ENCODE results near the gene SLC39A10. TPM values are rescaled to one million over a fixed set of nuclear protein-coding genes. Genes with fewer than 3 reads are reported as not detected.

Gene SLC39A10
- total and polyA plus RNA-seq, 2 donors (not counting 3 experiments of a cell fraction or from before 2014, with no cell fraction given) = 11.4 to 39.9 TPM

DNA sequence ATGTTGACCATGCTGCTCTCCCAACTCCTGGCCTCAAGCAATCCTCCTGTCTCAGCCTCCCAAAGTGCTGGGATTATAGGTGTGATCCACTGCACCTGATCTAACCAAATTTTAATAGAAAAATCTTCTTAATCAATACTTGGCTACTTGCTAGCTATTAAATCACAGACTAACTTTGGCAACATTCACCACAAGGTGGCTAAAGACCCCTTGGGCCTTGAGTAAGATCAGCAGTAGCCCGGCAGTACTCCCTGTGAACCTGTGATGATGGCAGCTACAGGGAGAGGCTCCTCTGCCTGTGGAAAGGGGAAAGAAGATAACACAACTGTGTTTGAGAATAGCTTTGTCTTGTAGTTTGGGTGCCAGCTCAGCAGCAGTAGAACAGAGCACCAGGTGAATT lies 102.9 kb downstream of the SLC39A10 start:
- Histone ChIP-seq H3K4me2 (ENCODE audit: insufficient read depth, low read length) (no peak overlapping the region), H3K4me1 (ENCODE audit: control insufficient read depth, extremely low read depth, insufficient read depth, low read length) (no peaks in the 10 kb centered on the region), H2AFZ (ENCODE audit: low read depth, low read length) (no peak overlapping the region), H3K4me3 (replicated peaks in 1 of 3; ENCODE audit: insufficient read depth in 1 of 3, low read depth in 1 of 3, low read length in 3 of 3) (no peak overlapping the region), H3K27ac (ENCODE audit: insufficient read depth, low read depth, low read length) (no peak overlapping the region), H4K20me1 (replicated peaks; ENCODE audit: control insufficient read depth, extremely low read depth, insufficient read depth, low read length) (no peaks in the 10 kb centered on the region), H3K36me3 (ENCODE audit: control insufficient read depth in 2 of 2, extremely low read depth in 1 of 2, insufficient read depth in 2 of 2, low read length in 2 of 2) (no peaks in the 10 kb centered on the region), H3K9ac (replicated peaks; ENCODE audit: extremely low read depth, insufficient read depth, low read length) (no peak overlapping the region), H3K9me1 (replicated peaks; ENCODE audit: control insufficient read depth, extremely low read depth, insufficient read depth, low read length) (no peaks in the 10 kb centered on the region), H3K79me2 (ENCODE audit: control insufficient read depth, insufficient read depth, low read length) (no peaks in the 10 kb centered on the region), H3K9me3 (replicated peaks; ENCODE audit: control insufficient read depth, insufficient read depth, low read length) (no peaks in the 10 kb centered on the region), H3K27me3 (ENCODE audit: control insufficient read depth in 2 of 2, insufficient read depth in 2 of 2, low read length in 2 of 2) (no peaks in the 10 kb centered on the region)
- intact Hi-C loops (cut with micrococcal nuclease) = no loop called here
- ChIA-PET CTCF (interaction anchor here (1.0 kb wide), 1 partner anchor 179 kb away, joined by 4 read pairs; no protein-coding TSS in a partner anchor), POLR2A (no interaction called here)
- dilution Hi-C loops (cut with MboI; ENCODE audit: extremely low pct_ligation_motif_present, low sequenced_read_pairs) = no loop called here
- DNase-seq (ENCODE audit: low read depth, low spot score) (no peak), FAIRE-seq (no peak)
- TF ChIP-seq CTCF (IDR thresholded peaks at IDR 0.05; ENCODE audit: extremely low read depth in 1 of 2, insufficient read depth in 1 of 2, low read depth in 1 of 2, low read length in 2 of 2) = no peak
- no peak for TF ChIP-seq JUN (IDR thresholded peaks at IDR 0.05; ENCODE audit: borderline replicate concordance, insufficient read depth, insufficient read length, low read depth)
- no peak for TF ChIP-seq MYC (IDR thresholded peaks at IDR 0.05; ENCODE audit: low read depth, low read length)
- TF ChIP-seq POLR2A (IDR thresholded peaks at IDR 0.05; ENCODE audit: low read depth, low read length) = no peak
- TF ChIP-seq MAX (IDR thresholded peaks at IDR 0.05; ENCODE audit: insufficient read depth, insufficient read length) = no peak
- no peak for TF ChIP-seq FOS (IDR thresholded peaks at IDR 0.05; ENCODE audit: borderline replicate concordance, insufficient read depth, low read length)
- TF ChIP-seq EZH2 (IDR thresholded peaks at IDR 0.05; ENCODE audit: borderline replicate concordance, low read depth, low read length, severe bottlenecking) = no peak
- TF ChIP-seq GATA2 (IDR thresholded peaks at IDR 0.05; ENCODE audit: insufficient read depth, insufficient read length, low read depth, low read length) = no peak
- TF ChIP-seq POLR2AphosphoS5 (IDR thresholded peaks at IDR 0.05; ENCODE audit: insufficient read depth, low read depth, low read length) = no peak
- no TSS peak for BruUV-seq (replicated peaks)
